ENCODE measurements around the gene SLX9.

DNA sequence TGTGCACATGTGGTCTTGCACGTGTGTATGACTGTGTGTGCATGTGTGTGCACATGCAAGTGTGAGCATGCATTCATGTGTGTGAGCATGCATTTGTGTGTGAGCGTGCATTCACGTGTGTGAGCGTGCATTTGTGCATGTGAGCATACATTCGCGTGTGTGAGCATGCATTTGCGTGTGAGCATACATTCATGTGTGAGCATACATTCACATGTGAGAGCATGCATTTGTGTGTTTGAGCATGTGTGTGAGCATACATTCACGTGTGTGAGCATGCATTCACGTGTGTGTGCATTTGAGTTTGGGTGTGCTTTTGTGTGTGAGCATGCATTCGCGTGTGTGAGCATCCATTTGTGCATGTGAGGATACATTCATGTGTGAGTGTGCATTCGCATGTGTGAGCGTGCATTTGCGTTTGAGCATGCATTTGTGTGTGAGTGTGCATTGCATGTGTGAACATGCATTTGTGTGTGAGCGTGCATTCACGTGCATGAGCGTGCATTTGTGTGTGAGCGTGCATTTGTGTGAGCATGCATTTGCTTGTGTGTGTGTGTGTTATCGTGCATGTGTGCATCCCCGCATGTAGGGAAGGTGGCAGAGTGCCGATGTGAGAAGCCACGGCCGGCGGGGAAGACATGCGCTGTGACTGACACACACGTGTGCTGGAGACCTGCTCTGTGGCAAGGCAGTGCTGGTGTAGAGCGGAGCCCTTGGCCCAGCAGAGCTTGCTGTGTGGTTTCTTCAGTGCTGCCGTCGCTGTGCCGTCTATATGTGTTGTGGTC is 37.4 kb upstream of the SLX9 start:
- TF ChIP-seq SUZ12 (IDR thresholded peaks at IDR 0.05; ENCODE audit: extremely low read depth, insufficient read depth, insufficient read length), result no peak
- no peak for TF ChIP-seq YY1 (IDR thresholded peaks at IDR 0.05; ENCODE audit: insufficient read depth, insufficient read length)

All from NT2/D1 (cell line).